Hepatocyte (in vitro differentiated cells): ENCODE measurements around the gene TIGD6. TPM values are rescaled to one million over a fixed set of nuclear protein-coding genes. Genes with fewer than 3 reads are reported as not detected.

ENCODE experiments used
- DNase-seq: peaks from one replicate; pipeline ENCODE4 v3.0.0-alpha.2; 2016; ENCODE audit warnings: low spot score
- H2AFZ ChIP-seq: fragments of 200-600 bp; sonication (generic); 2 replicates; pipeline ENCODE4 v1.6.0; 2016; ENCODE audit warnings: antibody characterized with exemption, mild to moderate bottlenecking
- H3K27ac ChIP-seq: fragments of 200-600 bp; sonication (generic); 2 replicates; pipeline ENCODE4 v1.5.1; 2016; ENCODE audit warnings: mild to moderate bottlenecking
- H3K27me3 ChIP-seq: fragments of 200-600 bp; sonication (generic); 2 replicates; pipeline ENCODE4 v1.6.1; 2016
- H3K36me3 ChIP-seq: fragments of 200-600 bp; sonication (generic); replicated peaks from 2 replicates; pipeline ENCODE4 v1.5.1; 2016; ENCODE audit warnings: low read depth; ENCODE audit not compliant: insufficient read depth
- H3K4me1 ChIP-seq: fragments of 200-600 bp; sonication (generic); 2 replicates; pipeline ENCODE4 v1.5.1; 2016; ENCODE audit warnings: mild to moderate bottlenecking, moderate library complexity; ENCODE audit not compliant: insufficient read depth
- H3K4me2 ChIP-seq: fragments of 200-600 bp; sonication (generic); 2 replicates; pipeline ENCODE4 v1.6.0; 2016
- H3K4me3 ChIP-seq: fragments of 200-600 bp; sonication (generic); 2 replicates; pipeline ENCODE4 v1.5.1; 2016; ENCODE audit warnings: mild to moderate bottlenecking
- H3K79me2 ChIP-seq: fragments of 200-600 bp; sonication (generic); 2 replicates; pipeline ENCODE4 v1.6.0; 2017; ENCODE audit warnings: mild to moderate bottlenecking
- H3K9me2 ChIP-seq: fragments of 200-600 bp; sonication (generic); replicated peaks from 2 replicates; pipeline ENCODE4 v1.6.0; 2017; ENCODE audit warnings: mild to moderate bottlenecking; ENCODE audit not compliant: insufficient read depth
- H3K9me3 ChIP-seq: fragments of 200-600 bp; sonication (generic); 2 replicates; pipeline ENCODE4 v1.5.1; 2016; ENCODE audit warnings: low read depth, mild to moderate bottlenecking
- H4K20me1 ChIP-seq: fragments of 200-600 bp; sonication (generic); 2 replicates; pipeline ENCODE4 v1.6.0; 2016; ENCODE audit warnings: mild to moderate bottlenecking; ENCODE audit not compliant: insufficient read depth, poor library complexity, severe bottlenecking
- CTCF ChIP-seq: fragments of 200-600 bp; sonication (generic); IDR thresholded peaks from 2 replicates; pipeline ENCODE4 v1.5.1; 2016; ENCODE audit warnings: antibody characterized with exemption, mild to moderate bottlenecking; ENCODE audit not compliant: poor library complexity
- EZH2 ChIP-seq: fragments of 200-600 bp; sonication (generic); IDR thresholded peaks from 2 replicates; pipeline ENCODE4 v1.6.1; 2016; ENCODE audit warnings: antibody characterized with exemption, mild to moderate bottlenecking, borderline replicate concordance
- EZH2phosphoT487 ChIP-seq: fragments of 200-600 bp; sonication (generic); IDR thresholded peaks from one replicate; pipeline ENCODE4 v1.6.1; 2018; ENCODE audit warnings: antibody characterized with exemption, mild to moderate bottlenecking, low read depth, moderate library complexity; ENCODE audit not compliant: unreplicated experiment, severe bottlenecking
- WGBS: methylation state at CpG from one replicate; pipeline ENCODE4 v1.1.6; 2016; ENCODE audit warnings: low lambda C conversion rate; ENCODE audit errors: missing lambda C conversion rate; 5-methylcytosine and 5-hydroxymethylcytosine counted together
- polyA plus RNA-seq: library from polyadenylated mRNA; unstranded; fragments of >200 nt; fragmentation: Nextera tagmentation; extraction: Ambion mirVana; gene quantifications from 2 replicates; pipeline ENCODE4 v1.2.1, GENCODE V29; 2016
- total RNA-seq: library from RNA; depleted of rRNA; stranded (reverse); fragments of >200 nt; gene quantifications from 2 replicates; pipeline ENCODE4 v1.2.3, GENCODE V29; 2014

TIGD6 gene
- total and polyA plus RNA-seq, 2 experiments from 2014 or later = 4.6 to 5.0 TPM

GRCh38 chr5:149975409-149975808 is 25.0 kb downstream of the TIGD6 start:
- Histone ChIP-seq H3K9me3 (no peaks in the 10 kb centered on the region), H2AFZ (no peak overlapping the region), H3K9me2 (no peaks in the 10 kb centered on the region), H3K4me3 (no peak overlapping the region), H3K79me2 (peaks cover 84% of the 10 kb centered on the region), H3K4me1 (peaks cover 12% of the 10 kb centered on the region), H3K36me3 (peaks cover 3% of the 10 kb centered on the region), H4K20me1 (peaks cover 16% of the 10 kb centered on the region), H3K4me2 (no peak overlapping the region), H3K27me3 (no peaks in the 10 kb centered on the region), H3K27ac (peak overlapping the region; percentile 33)
- no peak for DNase-seq
- no peak for TF ChIP-seq CTCF
- no peak for TF ChIP-seq EZH2phosphoT487
- no peak for TF ChIP-seq EZH2
- WGBS = 61% methylated on average over 2 of the region's 2 CpGs

- Histone ChIP-seq H3K79me2 (peaks cover 95% of the 10 kb centered on the region), H3K4me2 (no peak overlapping the region), H3K9me2 (no peaks in the 10 kb centered on the region), H3K4me1 (peaks cover 8% of the 10 kb centered on the region), H3K4me3 (no peak overlapping the region), H4K20me1 (peaks cover 21% of the 10 kb centered on the region), H3K9me3 (no peaks in the 10 kb centered on the region), H3K27ac (no peak overlapping the region), H3K27me3 (no peaks in the 10 kb centered on the region), H2AFZ (no peak overlapping the region), H3K36me3 (no peaks in the 10 kb centered on the region)
- DNase-seq = no peak
- TF ChIP-seq EZH2phosphoT487 = no peak
- TF ChIP-seq CTCF = no peak
- TF ChIP-seq EZH2 = no peak
- 77% methylated on average over 4 of the region's 4 CpGs for whole genome bisulfite sequencing
Observed at GRCh38 chr5:149969181-149969930, 31.1 kb downstream of the TIGD6 start.

- Histone ChIP-seq H3K27me3 (no peaks in the 10 kb centered on the region), H3K4me1 (peaks cover 8% of the 10 kb centered on the region), H3K9me2 (no peaks in the 10 kb centered on the region), H3K36me3 (no peaks in the 10 kb centered on the region), H2AFZ (no peak overlapping the region), H3K9me3 (no peaks in the 10 kb centered on the region), H3K79me2 (peaks cover 92% of the 10 kb centered on the region), H3K4me3 (no peak overlapping the region), H4K20me1 (peaks cover 21% of the 10 kb centered on the region), H3K4me2 (peak overlapping the region; percentile 51), H3K27ac (no peak overlapping the region)
- TF ChIP-seq EZH2phosphoT487 (no peak), CTCF (no peak), EZH2 (no peak)
- no peak for DNase-seq
- 59% methylated on average over 3 of the region's 3 CpGs for WGBS
Observed at GRCh38 chr5:149966946-149967345, 33.5 kb downstream of the TIGD6 start.

GRCh38 chr5:149963729-149964128 is 36.7 kb downstream of the TIGD6 start:
- no peak overlapping the region for H3K27ac ChIP-seq
- H3K9me3 ChIP-seq = no peaks in the 10 kb centered on the region
- H3K9me2 ChIP-seq = no peaks in the 10 kb centered on the region
- TF ChIP-seq CTCF = no peak
- TF ChIP-seq EZH2 = no peak
- no peak for TF ChIP-seq EZH2phosphoT487
- no peak overlapping the region for H3K4me3 ChIP-seq
- peaks cover 17% of the 10 kb centered on the region for H3K4me1 ChIP-seq
- no peaks in the 10 kb centered on the region for H3K27me3 ChIP-seq
- H4K20me1 ChIP-seq = peaks cover 10% of the 10 kb centered on the region
- H3K4me2 ChIP-seq = peak overlapping the region; percentile 39
- WGBS = 96% methylated on average over 3 of the region's 3 CpGs
- DNase-seq = no peak
- peaks cover 73% of the 10 kb centered on the region for H3K79me2 ChIP-seq
- no peaks in the 10 kb centered on the region for H3K36me3 ChIP-seq
- H2AFZ ChIP-seq = no peak overlapping the region
